Esophagus squamous epithelium (tissue), 4 donors: ENCODE results near the gene GPR176.

Experiments
- CTCF ChIP-seq, 6 experiments: fragments of 450-650 bp in 4 of 6; fragments of 200-600 bp in 2 of 6; sonication (generic) in 2 of 6; IDR thresholded peaks; one replicate each; pipeline ENCODE4 v1.5.1; 2016 to 2019; ENCODE audit warnings: antibody characterized with exemption in 6 of 6, mild to moderate bottlenecking in 4 of 6, moderate library complexity in 4 of 6
- POLR2A ChIP-seq, 4 donors: fragments of 450-650 bp; IDR thresholded peaks; one replicate each; pipeline ENCODE4 v1.6.1; 2017; ENCODE audit warnings: antibody characterized with exemption in 4 of 4, mild to moderate bottlenecking in 4 of 4, moderate library complexity in 3 of 4

GRCh38 chr15:39921274-39921638, 1.2 kb upstream of the GPR176 start:
- no peak for TF ChIP-seq CTCF (IDR thresholded peaks at IDR 0.05)
- TF ChIP-seq POLR2A (IDR thresholded peaks at IDR 0.05) = no peak
